ENCODE data around the gene SEMA4B. TPM values are rescaled to one million over a fixed set of nuclear protein-coding genes. Genes with fewer than 3 reads are reported as not detected.
A peak's percentile ranks its signal among the peaks of the same experiment; 100 is the strongest.
"Not testable (repeated sequence)": the region's sequence is repeated elsewhere in the genome, so short reads cannot be mapped to it uniquely, and the experiment has no call there.

Gene SEMA4B
- total RNA-seq, 2 experiments from 2014 or later, result 5.3 to 6.2 TPM

DNA sequence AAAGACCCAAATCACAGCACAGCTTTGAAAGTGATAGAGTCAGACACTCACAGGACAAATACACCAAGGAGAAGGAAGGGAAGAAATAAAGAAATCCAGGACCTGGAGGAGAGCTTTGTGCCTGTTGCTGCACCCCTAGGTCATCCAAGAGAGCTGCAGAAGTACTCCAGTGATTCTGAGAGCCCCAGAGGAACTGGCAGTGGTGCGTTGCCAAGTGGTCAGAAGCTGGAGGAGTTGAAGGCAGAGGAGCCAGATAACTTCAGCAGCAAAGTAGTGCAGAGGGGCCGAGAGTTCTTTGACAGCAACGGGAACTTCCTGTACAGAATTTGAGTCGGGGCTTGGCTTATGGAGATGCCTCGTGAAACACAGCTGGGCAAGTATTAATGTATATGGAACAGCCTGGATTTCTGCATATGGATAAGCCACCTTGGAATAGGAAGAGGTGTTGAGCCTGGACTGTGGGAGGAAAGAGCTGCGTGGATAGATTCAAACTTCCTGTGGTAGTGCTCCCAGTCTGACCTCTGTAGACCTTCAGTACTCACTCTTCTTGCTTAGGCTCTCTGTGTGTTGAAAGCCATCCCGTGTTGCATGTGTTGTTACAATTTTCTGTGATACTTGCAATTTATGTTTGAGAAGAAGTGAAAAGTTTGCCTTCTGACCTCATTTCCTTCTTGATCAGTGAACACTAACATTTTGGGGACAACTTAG is 70.5 kb downstream of the SEMA4B start:
- Mint-ChIP-seq H3K9me3 (no peaks in the 10 kb centered on the region), H3K4me1 (ENCODE audit: low read depth) (peaks cover 36% of the 10 kb centered on the region), H3K27me3 (no peaks in the 10 kb centered on the region), H3K4me3 (no peak overlapping the region), H3K36me3 (ENCODE audit: low read depth) (peaks cover 51% of the 10 kb centered on the region), H3K27ac (peak overlapping the region; percentile 73)
- ChIA-PET POLR2A (interaction anchor here (1.3 kb wide), 1 partner anchor 39 kb away, joined by 3 read pairs; no protein-coding TSS in a partner anchor), CTCF (interaction anchor here (0.8 to 2.5 kb wide), 5 partner anchors 19 to 82 kb away, joined by 3 to 8 read pairs (median 3); no protein-coding TSS in a partner anchor)
- DNase-seq (no peak), ATAC-seq (no peak)
- intact Hi-C loops (cut with micrococcal nuclease), result no loop called here
- TF ChIP-seq, protein P1, sequence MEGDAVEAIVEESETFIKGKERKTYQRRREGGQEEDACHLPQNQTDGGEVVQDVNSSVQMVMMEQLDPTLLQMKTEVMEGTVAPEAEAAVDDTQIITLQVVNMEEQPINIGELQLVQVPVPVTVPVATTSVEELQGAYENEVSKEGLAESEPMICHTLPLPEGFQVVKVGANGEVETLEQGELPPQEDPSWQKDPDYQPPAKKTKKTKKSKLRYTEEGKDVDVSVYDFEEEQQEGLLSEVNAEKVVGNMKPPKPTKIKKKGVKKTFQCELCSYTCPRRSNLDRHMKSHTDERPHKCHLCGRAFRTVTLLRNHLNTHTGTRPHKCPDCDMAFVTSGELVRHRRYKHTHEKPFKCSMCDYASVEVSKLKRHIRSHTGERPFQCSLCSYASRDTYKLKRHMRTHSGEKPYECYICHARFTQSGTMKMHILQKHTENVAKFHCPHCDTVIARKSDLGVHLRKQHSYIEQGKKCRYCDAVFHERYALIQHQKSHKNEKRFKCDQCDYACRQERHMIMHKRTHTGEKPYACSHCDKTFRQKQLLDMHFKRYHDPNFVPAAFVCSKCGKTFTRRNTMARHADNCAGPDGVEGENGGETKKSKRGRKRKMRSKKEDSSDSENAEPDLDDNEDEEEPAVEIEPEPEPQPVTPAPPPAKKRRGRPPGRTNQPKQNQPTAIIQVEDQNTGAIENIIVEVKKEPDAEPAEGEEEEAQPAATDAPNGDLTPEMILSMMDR (IDR thresholded peaks at IDR 0.05), result no peak

DNA sequence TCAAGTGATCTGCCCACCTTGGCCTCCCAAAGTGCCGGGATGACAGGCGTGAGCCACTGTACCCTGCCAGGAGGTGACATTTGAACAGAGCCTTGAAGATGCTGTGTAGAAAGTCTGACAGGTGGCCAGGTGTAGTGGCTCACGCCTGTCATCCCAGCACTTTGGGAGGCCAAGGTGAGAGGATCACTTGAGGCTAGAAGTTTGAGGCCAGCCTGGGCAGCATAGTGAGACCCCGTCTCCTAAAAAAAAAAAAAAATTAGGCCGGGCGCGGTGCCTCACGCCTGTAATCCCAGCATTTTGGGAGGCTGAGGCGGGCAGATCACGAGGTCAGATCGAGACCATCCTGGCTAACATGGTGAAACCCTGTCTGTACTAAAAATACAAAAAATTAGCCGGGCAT is 77.3 kb downstream of the SEMA4B start:
- ATAC-seq; H3K9me3 Mint-ChIP-seq; DNase-seq; H3K27ac Mint-ChIP-seq; H3K4me3 Mint-ChIP-seq; H3K4me1 Mint-ChIP-seq (ENCODE audit: low read depth); H3K27me3 Mint-ChIP-seq; POLR2A ChIA-PET; intact Hi-C loops (cut with micrococcal nuclease); CTCF ChIA-PET: not testable (repeated sequence)
- H3K36me3 Mint-ChIP-seq (ENCODE audit: low read depth), result peaks cover 10% of the 10 kb centered on the region

Other genes starting within 250 kb of the SEMA4B start
- gene ZNF710, start 200.0 kb upstream of the SEMA4B start, total RNA-seq, result 10 to 100 TPM; 15.2 to 17.2 TPM
- 100 to 1,000 TPM; 171 to 180 TPM for gene IDH2, start 98.9 kb upstream of the SEMA4B start, total RNA-seq
- 100 to 1,000 TPM; 151 to 154 TPM for gene CIB1, start 32.6 kb downstream of the SEMA4B start, total RNA-seq
- 1 to 10 TPM; 5.2 to 6.4 TPM for gene GDPGP1, start 32.9 kb downstream of the SEMA4B start, total RNA-seq
- gene TTLL13, start 48.2 kb downstream of the SEMA4B start, total RNA-seq, result 1 to 10 TPM in 1 of 2 experiments, under 1 TPM in 1; 0.20 to 1.1 TPM
- 10 to 100 TPM; 22.2 to 23.1 TPM for gene NGRN, start 64.3 kb downstream of the SEMA4B start, total RNA-seq
- gene ZNF774, start 151.0 kb downstream of the SEMA4B start, total RNA-seq, result 1 to 10 TPM; 1.2 to 1.4 TPM
- 100 to 1,000 TPM; 148 to 155 TPM for gene IQGAP1, start 186.9 kb downstream of the SEMA4B start, total RNA-seq

Measured in activated CD8-positive, alpha-beta T cell treated with anti-CD3 and anti-CD28 coated beads for 36 hours (primary cell).